Body of pancreas (tissue), 4 donors: ENCODE data around the gene SF3B3.

ENCODE experiments used
- CTCF ChIP-seq, 7 experiments: fragments of 450-650 bp in 4 of 7; fragments of 200-600 bp in 3 of 7; sonication (generic) in 3 of 7; IDR thresholded peaks; one replicate each; pipeline ENCODE4 v1.5.1; 2016 to 2019; ENCODE audit warnings: antibody characterized with exemption in 7 of 7
- POLR2A ChIP-seq, 3 donors: fragments of 450-650 bp; IDR thresholded peaks; one replicate each; pipeline ENCODE4 v1.6.1; 2016; ENCODE audit warnings: antibody characterized with exemption in 3 of 3, mild to moderate bottlenecking in 2 of 3

- no peak for TF ChIP-seq CTCF (IDR thresholded peaks at IDR 0.05)
- TF ChIP-seq POLR2A (IDR thresholded peaks at IDR 0.05), result no peak
These were observed 11.2 kb upstream of the SF3B3 start for GRCh38 chr16:70512456-70512855.
